NCI-H2081 (cell line): Measurements from ENCODE around the gene PDIA5.
"Not testable (repeated sequence)": the region's sequence is repeated elsewhere in the genome, so short reads cannot be mapped to it uniquely, and the experiment has no call there.

Experiments
- DNase-seq, 2 experiments: peaks; one replicate each; lab custom pipeline; 2025; lab: John Stamatoyannopoulos, UW

The PDIA5 gene

GRCh38 chr3:123150449-123151215 is 83.8 kb downstream of the PDIA5 start:
- no peak for DNase-seq

DNA sequence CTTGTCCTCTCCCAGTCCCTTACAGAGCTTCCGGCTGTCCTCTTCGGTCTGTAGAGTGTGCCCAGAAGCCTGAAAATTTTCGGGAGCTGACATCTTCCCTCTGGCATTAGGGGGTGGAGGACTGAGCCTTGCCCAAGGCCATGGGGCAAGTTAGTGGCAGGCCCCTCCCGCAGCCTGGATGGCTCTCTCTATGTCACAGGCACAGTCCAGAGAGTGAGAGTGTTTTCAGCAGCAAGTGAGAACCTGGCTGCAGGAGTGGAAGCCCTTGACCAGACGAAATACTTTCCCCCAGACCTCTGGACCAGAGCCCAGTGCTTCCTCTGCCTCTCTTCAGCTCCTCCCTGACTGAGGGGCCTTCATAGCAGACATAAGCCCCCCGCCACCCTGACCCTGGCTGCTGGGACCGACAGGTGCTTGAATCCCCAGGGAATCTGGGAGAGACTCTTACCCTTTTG is 84.5 kb downstream of the PDIA5 start:
- DNase-seq: no peak

DNA sequence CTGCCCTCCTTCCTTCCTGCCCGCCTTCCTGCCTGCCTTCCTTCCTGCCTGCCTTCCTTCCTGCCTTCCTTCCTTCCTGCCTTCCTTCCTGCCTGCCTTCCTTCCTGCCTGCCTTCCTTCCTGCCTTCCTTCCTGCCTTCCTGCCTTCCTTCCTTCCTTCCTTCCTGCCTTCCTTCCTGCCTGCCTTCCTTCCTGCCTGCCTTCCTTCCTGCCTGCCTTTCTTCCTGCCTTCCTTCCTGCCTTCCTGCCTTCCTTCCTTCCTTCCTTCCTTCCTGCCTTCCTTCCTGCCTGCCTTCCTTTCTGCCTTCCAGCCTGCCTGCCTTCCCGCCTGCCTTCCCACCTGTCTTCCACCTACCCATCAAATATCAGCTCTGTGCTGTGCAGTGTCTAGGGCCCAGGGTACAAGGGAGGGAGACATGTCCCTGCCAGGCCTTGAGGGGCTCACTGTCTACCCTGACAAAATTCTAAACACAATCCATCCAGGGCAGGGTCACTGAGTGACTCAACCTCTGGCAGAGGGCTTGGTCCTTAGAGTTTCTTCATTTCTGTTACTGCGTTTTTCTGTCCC is 85.1 kb downstream of the PDIA5 start:
- not testable (repeated sequence) for DNase-seq

DNA sequence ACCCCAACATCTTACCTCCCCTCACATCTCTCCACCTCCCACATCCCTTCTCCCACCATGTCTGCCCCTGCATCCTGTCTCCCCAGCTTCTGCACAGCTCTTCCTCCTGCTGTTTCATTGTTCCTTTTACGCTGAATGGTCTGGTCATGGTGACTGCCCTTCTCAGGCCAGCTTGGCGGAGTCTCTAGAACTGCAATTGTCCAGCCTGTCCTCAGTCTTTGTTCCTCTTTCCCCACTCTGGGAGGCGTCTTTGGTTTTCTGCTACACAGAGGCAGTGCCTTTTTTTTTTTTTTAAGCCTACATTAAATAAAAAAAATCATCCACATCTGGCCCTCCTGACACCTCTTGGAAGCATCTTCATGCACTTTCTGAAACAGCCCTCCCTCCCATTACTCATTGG is 85.9 kb downstream of the PDIA5 start:
- no peak for DNase-seq

- no peak for DNase-seq
Measured at GRCh38 chr3:123153125-123154019, 86.5 kb downstream of the PDIA5 start.

DNA sequence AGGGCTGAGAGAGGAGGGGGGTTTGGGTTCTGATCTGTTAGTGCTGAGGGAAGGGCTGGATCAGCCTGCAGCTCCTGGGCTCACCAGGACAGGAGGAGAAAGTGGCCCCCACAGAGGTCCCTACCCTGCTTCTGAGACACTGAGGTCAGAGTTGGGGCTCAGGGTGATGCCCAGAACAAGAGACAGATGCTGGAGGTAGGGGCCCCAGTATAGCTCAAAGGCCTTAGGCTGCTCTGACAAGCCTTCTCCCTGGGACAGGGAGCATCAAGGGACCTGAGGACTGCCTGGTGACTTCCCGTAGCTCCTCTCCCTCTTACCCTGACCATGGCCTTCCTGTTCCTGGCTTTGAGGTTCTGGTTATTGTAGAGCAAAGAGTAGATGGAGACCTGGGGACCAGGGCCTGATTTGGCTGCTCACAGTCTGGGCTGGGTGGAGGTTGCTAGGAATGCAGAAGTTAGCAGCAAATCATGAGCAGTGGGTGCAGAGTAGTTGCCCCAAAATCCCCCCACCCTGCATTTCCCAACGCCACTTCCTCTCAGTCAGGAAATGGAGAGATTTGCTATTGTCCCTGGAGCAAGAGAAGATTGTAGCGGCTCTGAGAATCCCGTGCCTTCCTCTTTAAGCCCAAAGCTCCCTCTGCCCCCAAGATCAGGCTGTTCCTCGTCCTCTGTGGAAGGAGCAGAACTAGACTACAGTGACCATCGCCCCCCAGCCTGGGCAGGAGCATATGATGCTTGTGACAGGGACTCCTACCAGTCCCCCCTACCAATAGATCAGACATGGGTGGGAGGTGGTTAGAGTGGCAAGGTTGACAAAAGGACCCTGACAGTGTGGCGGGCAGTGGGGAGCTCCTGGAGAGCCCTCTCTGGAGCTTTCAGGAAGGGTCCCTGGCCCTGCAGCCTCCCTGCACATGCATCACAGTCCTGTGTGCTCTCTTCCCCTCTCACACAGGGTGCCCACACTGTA is 87.5 kb downstream of the PDIA5 start:
- no peak for DNase-seq

- DNase-seq: no peak
Measured at GRCh38 chr3:123155471-123156011, 88.7 kb downstream of the PDIA5 start.

DNA sequence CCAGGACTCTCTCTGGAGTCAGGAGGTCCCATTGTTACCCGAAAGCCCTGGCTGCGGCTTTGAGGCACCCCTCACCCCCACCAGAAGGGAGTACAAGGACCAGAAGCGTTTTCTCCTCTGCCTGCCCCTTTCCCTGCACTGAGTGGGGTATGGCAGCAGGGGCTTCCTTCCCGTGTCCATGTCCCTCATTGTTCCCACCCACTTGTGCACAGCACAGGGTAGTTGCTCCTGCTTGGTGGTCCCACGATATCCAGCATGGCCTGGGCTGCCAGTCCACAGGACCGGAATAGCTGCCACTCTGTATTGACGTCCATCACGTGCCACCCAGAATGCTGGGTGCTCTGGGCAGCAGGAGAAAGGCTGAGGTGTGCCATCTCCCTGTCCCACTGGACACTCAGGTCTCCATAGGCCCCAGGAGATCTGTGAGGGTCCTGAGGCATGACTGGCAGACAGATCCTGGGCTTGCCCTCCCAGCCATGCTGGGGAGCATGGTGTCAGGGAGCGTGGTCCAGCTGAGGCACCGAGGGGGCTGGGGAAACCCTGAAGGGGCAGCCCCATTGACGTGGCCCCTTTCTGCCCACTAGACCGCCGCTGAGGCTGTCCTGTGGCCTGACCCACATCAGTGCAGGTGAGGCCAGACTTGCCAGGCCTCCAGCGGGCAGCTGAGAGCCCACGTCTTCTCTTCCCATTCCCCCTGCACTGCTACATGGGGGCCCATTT is 89.6 kb downstream of the PDIA5 start:
- DNase-seq: no peak

DNA sequence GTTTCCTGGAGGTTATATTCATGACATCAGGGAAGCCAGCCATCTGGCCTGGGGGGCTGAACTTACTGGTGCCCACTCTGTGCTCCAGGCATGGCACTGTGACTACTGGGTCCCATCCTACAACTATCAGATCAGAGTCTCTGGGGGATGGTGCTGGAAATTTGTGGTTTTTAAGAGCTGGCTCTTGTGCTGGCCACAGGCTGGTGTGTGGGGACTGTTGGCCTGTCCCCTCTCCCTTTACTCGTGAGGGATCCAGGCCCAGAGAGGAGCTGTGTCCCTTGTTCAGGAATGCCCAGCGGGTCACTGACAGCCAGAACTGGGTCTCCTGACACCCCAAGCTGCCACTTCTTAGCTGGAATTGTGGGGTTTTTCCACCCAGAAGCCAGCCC is 90.4 kb downstream of the PDIA5 start:
- no peak for DNase-seq

DNA sequence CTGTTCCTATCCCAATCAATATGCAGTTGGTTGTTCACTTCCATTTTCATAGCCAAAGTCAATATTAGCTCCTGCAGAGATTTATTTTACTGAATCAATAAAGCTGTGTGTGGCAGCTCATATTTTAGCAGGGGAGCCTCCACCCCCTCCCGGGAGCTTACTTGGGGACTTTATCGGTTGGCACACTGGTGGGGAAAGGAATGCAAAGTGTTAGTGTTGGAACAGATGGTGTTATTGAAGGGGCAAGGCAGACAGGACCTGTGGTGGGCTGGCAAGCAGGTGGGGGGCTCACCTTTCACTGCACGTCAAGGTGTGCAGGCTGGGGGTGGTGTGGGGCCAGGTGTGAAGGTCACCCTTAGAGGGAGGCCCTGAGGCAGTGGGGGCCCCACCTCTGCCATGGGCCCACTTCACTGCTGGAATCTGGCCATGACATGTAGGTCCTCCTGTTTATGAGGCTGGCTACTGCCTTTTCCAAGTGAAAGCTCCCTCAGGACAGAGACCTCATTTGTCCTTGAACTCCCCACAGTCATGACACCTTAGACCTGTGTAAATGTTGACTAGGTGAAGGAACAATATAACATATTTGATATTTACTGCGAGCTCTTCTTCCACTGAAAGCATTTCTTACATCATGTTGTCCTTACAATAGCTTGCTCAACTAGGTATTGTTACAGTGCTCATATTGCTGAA is 90.9 kb downstream of the PDIA5 start:
- DNase-seq: peak in 1 of 2 experiments; percentile 53

DNA sequence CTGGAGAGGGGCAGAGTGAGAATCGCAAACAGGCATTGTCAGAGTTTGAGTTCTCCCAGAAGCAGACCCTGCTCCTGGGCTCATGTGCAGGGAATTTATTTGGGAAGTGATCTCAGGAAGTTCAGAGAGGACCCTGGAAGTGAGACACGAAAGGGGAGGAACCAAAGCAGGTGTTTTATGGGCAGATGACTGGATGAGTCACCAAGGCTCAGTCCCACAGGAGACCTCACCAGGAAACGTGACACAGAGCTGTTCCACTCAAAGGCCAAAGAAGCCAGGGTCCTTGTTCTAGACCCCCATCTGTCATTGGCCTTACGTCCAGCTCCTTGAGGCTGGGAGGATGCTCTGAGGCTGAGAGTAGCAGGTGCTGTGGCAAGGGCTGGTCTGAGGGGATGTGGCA is 91.5 kb downstream of the PDIA5 start:
- no peak for DNase-seq

DNA sequence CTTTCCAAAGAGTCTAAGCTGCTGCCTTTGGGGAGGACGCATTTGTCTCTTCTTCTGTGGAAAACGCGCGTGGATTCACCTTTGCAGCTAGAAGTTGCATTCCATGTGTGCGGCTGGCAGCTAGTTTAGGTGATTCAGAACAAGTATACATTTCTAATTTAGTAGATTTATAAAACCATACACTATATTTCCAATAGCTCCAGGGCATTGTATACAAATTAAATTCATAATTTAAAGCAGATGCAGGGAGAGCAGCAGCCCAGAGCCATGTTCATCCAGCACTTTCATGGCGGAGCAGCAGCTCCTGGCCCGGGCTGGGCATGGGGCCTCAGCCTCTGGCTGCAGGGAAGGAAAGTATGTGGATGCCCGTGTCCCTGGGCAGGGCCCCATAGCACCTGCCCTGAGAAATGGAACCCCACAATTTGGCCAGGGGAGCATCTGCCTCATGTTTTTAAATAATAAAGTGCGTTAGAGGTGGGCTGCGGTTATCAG is 92.1 kb downstream of the PDIA5 start:
- no peak for DNase-seq

DNA sequence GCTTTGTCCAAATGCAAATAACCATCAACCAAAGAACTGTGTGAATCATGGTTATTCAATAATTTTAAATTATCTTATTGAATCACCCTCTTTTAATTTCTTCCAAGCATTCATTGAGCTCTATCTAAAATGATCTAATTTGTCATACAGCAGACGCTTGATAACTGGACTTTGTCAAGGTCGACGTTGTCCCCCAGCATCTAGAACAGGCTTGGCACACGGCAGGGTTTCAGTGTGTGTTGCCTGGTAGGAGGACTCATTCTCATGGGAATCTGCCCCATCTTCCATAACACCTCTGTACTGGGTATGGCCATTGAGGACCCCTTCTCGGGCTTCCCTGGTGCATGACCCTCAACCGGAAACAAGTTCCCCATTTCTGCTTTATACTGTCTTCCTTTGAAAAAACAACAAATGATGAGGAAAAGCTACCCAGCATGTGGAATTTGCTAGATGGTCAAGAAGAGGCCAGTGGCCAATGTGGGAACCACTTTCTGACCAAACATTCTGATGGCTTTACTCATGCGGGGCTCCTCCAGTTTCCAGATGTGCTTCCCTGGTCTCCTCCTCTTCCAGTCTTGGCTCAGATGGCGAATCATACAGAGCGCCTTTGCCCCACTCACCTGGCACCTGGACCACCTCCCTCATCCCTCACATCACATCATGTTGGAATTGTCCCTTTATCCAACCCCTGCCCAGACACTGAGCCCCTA is 93.3 kb downstream of the PDIA5 start:
- DNase-seq: no peak

DNA sequence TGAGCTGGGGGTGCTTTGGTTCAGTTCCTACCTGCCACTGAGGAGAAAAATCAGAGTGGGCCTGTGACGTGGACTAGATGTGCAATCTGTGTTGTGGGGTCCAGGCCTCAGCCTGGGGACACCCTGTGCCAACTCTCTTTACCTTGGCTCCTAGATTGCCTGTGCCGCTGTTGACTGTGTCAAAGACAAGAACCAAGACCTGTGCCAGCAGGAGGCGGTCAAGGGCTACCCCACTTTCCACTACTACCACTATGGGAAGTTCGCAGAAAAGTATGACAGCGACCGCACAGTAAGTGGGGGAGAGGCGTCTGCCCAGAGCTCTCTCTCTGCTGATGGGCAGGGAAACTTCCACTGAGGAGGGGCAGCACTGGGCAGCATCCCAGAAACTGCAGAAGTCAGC is 94.3 kb downstream of the PDIA5 start:
- DNase-seq: no peak

DNA sequence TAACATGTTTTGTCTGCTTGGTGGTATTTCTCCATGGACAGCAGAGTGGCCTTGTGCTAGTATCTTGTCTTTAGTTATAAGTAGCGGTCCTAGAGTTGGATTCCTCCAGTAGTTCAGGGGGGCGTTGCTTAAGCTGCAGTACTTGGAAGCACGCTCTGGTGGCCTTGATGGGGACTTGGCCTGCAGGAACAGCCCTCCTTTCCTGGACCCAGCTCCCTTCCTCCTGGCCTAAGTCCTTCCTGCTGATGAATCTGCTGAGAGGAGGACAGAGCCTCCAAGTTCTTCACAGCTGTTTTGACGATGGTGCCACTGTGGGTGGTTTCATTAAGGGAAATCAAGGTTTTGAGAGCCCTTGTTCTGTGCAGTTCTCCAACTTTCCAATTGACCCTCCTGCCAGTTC is 96.3 kb downstream of the PDIA5 start:
- DNase-seq: no peak

DNA sequence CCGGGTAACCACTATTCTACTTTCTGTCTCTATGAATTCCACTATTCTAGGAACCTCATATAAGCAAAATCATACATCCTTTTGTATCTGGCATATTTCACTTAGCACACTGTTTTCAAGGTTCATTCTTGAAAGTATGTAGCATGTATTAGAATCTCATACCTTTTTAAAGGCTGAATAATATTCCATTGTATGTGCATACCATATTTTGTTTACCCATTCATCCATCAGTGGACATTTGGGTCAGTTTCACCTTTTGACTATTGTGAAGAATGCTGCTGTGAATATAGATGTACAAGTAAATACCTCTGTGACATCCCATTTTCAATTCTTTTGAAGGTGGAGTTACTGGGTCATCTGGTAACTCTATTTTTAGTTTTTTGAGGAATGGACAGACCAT is 98.3 kb downstream of the PDIA5 start:
- no peak for DNase-seq

DNA sequence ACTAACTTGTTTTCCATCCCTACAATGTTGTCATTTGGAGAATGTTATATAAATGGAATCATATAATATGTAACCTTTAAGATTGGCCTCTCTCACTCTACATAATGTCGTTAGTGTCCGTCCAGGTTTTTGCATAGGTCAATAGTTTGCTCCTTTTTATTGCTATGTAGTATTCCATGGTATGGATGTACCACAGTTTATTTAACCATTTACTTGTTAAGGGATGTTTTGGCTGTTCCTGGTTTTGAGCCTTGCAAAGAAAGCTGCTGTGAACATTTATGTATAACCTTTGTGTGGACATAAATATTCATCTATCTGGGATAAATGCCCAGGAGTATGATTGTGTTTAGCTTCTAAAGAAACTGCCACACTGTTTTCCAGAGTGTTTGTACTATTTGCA is 100.9 kb downstream of the PDIA5 start:
- no peak for DNase-seq

DNA sequence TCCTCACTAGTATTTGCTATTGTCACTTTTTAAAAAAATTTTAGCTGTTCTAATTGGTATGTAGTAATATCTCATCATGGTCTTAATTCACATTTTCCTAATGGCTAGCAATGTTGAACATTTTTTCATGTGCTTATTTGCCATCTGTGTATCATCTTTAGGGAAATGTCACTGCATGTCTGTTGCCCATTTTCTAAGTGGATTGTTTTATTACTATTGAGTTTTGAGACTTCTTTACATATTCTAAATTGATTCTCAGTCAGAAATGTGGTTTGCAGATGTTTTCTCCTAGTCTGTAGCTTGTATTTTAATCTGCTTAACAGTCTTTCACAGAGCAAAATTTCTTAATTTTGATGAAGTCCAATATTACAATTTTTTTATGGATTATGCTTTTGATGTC is 101.3 kb downstream of the PDIA5 start:
- no peak for DNase-seq

- DNase-seq: no peak
Measured at GRCh38 chr3:123168605-123169004, 101.8 kb downstream of the PDIA5 start.
